Adipose tissue (tissue), 3 donors: ENCODE data around the gene SSBP1. TPM values are rescaled to one million over a fixed set of nuclear protein-coding genes. Genes with fewer than 3 reads are reported as not detected.
"Not testable (repeated sequence)": the region's sequence is repeated elsewhere in the genome, so short reads cannot be mapped to it uniquely, and the experiment has no call there.

Experiments used
- H3K27ac ChIP-seq: one replicate; pipeline ENCODE4 v1.5.1; 2013; ENCODE audit warnings: low read depth, low read length
- WGBS, 3 donors: extraction: QIAGEN DNeasy Blood & Tissue Kit; methylation state at CpG; one replicate each; pipeline ENCODE4 v1.1.7; 2013; 5-methylcytosine and 5-hydroxymethylcytosine counted together
- polyA plus RNA-seq, 3 donors: library from polyadenylated mRNA; stranded (reverse); fragments of 200-250 nt; gene quantifications; one replicate each; pipeline ENCODE4 v1.2.3, GENCODE V29; 2013
- donor health status: healthy with polysubstance abuse.
- donor health status: Bipolar disorder and iron deficiency.
- donor health status: healthy.

Gene SSBP1
- polyA plus RNA-seq, 3 donors = 78.6 to 169 (median 150) TPM

- no peak overlapping the region for H3K27ac ChIP-seq
- WGBS, 3 donors = 86 to 89% (median 89%) methylated on average over 2 of the region's 2 CpGs
Observed at GRCh38 chr7:141744131-141744530, 6.0 kb downstream of the SSBP1 start.

DNA sequence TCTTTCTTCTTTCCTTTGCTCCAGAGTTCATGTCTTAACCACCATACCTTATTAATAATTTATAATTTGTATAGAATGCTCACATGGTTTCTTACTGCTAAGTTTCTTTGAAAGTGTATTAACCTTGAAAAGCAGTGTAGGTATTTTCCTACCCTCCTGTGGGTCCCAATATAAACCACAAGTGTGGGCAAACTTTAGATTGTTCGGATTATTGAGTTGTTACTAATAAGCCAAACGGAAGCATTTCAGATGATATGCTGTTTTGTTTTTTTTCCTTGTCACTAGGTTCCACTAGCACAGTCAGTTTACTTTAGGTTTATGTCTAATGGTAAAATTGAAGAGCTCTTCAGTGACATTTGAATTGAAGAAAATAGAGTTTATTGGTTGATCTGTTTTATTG, 10.2 kb downstream of the SSBP1 start:
- 85 to 97% (median 92%) methylated on average over 2 of the region's 2 CpGs for WGBS, 3 donors
- H3K27ac ChIP-seq = no peak overlapping the region

DNA sequence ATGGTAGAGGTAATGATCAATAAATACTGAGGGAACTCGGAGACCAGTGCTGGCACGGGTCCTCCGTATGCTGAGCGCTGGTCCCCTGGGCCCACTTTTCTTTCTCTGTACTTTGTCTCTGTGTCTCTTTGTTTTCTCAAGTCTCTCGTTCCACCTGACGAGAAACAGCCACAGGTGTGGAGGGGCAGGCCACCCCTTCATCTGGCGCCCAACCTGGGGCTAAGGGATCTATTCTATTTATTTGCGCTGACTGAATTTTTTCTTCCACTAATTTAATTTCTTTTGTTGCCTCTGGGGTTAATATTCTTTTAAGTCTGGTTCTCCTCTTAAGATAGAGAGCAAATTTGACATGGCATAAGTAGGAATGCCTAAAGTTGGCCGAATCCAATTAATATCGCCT, 13.7 kb downstream of the SSBP1 start:
- not testable (repeated sequence) for H3K27ac ChIP-seq
- WGBS, 3 donors = 98 to 99% (median 98%) methylated on average over 10 of the region's 10 CpGs

GRCh38 chr7:141752634-141753033, 14.5 kb downstream of the SSBP1 start:
- no peak overlapping the region for H3K27ac ChIP-seq
- WGBS, 3 donors = 98 to 99% (median 98%) methylated on average over 13 of the region's 13 CpGs

DNA sequence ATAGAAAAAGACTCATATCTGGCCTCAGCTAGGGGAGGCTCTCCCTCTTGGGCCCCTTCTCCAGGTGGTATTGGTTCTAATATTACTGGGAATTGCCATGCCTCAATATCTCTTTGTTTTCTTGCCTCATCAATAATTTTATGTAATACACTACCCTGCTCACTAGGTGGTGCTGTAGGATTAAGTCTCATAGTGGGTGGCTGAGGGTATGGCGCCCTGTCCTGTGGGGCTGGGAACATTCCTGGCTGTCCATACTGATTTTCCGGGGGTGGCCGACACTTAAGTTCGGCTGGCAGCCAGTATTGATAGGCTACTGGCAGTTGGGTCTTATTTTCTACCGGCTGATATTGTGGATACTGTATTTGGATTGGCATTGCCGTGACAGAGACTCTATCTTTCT, 16.8 kb downstream of the SSBP1 start:
- H3K27ac ChIP-seq = no peak overlapping the region
- 88 to 90% (median 90%) methylated on average over 6 of the region's 6 CpGs for WGBS, 3 donors

- H3K27ac ChIP-seq = no peak within 1 kb of the TSS
- 85 to 100% (median 94%) methylated on average over 3 of the region's 3 CpGs for WGBS, 3 donors
Observed at GRCh38 chr7:141763797-141764196, 25.6 kb downstream of the SSBP1 start, which contains the start of gene TAS2R3. TAS2R3 (plus strand) TSS chr7:141764097; CDS start chr7:141764159, 62 bp downstream.

- H3K27ac ChIP-seq = not testable (repeated sequence)
Observed at GRCh38 chr7:141770083-141770583, 32.0 kb downstream of the SSBP1 start.

GRCh38 chr7:141776374-141776773, 38.2 kb downstream of the SSBP1 start, which contains the start of gene TAS2R4:
TAS2R4 (plus strand) TSS chr7:141776674; CDS start chr7:141778489, 1,815 bp downstream.
- 87 to 100% (median 94%) methylated on average over 1 of the region's 1 CpG for WGBS, 3 donors
- H3K27ac ChIP-seq = no peak within 1 kb of the TSS

More at GRCh38 chr7:141770083-141770583, 32.0 kb downstream of the SSBP1 start:
- WGBS, 3 donors = 94 to 98% (median 97%) methylated on average over 3 of the region's 3 CpGs

- 64 to 72% (median 65%) methylated on average over 13 of the region's 13 CpGs for WGBS, 3 donors
- H3K27ac ChIP-seq = no peak overlapping the region
Observed at GRCh38 chr7:141785706-141786552, 47.8 kb downstream of the SSBP1 start.

DNA sequence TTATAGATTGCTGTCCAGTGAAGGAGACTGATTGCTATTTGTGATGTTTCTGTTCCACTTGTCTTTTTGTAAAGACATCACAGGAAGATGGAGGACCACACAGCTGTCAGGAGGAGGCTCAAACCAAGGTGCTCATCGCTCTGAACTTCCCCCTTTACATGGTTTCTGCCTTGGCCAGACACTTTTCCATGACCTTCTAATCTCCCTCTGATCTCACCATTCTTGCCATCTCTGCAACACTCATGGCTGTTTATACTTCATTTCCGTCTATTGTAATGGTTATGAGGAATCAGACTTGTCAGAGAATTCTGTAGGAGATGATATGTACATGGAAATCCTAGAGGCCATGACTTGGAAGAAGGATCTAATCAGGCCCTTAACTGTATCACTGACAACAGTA, 50.1 kb downstream of the SSBP1 start:
- WGBS, 3 donors = 82 to 88% (median 86%) methylated on average over 2 of the region's 2 CpGs
- no peak overlapping the region for H3K27ac ChIP-seq

- WGBS, 3 donors = 88 to 99% (median 90%) methylated on average over 5 of the region's 5 CpGs
- no peak within 1 kb of the TSS for H3K27ac ChIP-seq
Observed at GRCh38 chr7:141789917-141790316, 51.8 kb downstream of the SSBP1 start, which contains the start of gene TAS2R5. TAS2R5 (plus strand) TSS chr7:141790217; CDS start chr7:141790362, 145 bp downstream.

DNA sequence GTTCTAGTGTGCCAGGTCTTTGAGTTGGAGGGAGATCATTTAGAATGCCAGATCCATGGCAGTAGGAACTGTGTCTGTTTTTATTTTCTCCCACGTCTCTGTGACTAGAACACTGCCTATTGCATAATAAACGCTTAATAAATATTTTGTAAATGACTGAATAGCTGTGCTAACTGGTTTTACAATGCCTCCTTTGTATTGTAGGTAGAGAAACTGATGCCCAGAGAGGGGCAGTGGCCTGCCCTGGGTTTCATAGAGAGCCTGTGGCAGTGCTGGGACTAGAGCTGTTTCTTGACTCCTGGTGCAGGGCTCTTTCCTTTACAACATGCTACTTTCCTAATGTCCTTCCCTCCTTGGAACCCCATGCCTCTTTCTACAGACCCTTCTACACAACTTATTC, 54.4 kb downstream of the SSBP1 start:
- H3K27ac ChIP-seq = no peak overlapping the region
- 75 to 82% (median 82%) methylated on average over 2 of the region's 2 CpGs for WGBS, 3 donors

Other genes with a start within 250 kb of the SSBP1 start
- gene AGK, start 186.9 kb upstream of the SSBP1 start, polyA plus RNA-seq = 10 to 100 TPM in 2 of 3 donors, 1 to 10 TPM in 1; 6.1 to 12.7 (median 11.4) TPM
- gene DENND11, start 36.2 kb upstream of the SSBP1 start, polyA plus RNA-seq = 1 to 10 TPM; 5.6 to 9.0 (median 6.1) TPM
- gene WEE2, start 30.0 kb upstream of the SSBP1 start, polyA plus RNA-seq = under 1 TPM in 1 of 3 donors, not detected in 2; 0.12 TPM
- under 1 TPM in 1 of 3 donors, not detected in 2; 0.10 TPM for gene TAS2R3, start 25.7 kb downstream of the SSBP1 start, polyA plus RNA-seq
- gene TAS2R4, start 38.3 kb downstream of the SSBP1 start, polyA plus RNA-seq = under 1 TPM; 0.06 to 0.22 (median 0.10) TPM
- under 1 TPM; 0.24 to 0.56 (median 0.36) TPM for gene TAS2R5, start 51.9 kb downstream of the SSBP1 start, polyA plus RNA-seq
- not detected for gene PRSS37, start 103.1 kb downstream of the SSBP1 start, polyA plus RNA-seq
- not detected for gene OR9A4, start 178.0 kb downstream of the SSBP1 start, polyA plus RNA-seq
- under 1 TPM in 2 of 3 donors, not detected in 1; 0.15 to 0.79 TPM for gene CLEC5A, start 208.6 kb downstream of the SSBP1 start, polyA plus RNA-seq
- not detected for gene TAS2R38, start 235.4 kb downstream of the SSBP1 start, polyA plus RNA-seq